HG02943 (cell line): ENCODE results near the gene GRIP2.
"Not testable (repeated sequence)": the region's sequence is repeated elsewhere in the genome, so short reads cannot be mapped to it uniquely, and the experiment has no call there.

Source experiments
- ATAC-seq: cut with Tn5 transposase; IDR thresholded peaks from one replicate; pipeline ENCODE4 v1.9.1; 2021; ENCODE audit warnings: mild to moderate bottlenecking, low read depth, moderate library complexity; ENCODE audit not compliant: unreplicated experiment

The GRIP2 gene

GRCh38 chr3:14522768-14523167 lies 17.4 kb downstream of the GRIP2 start:
- no peak for ATAC-seq

DNA sequence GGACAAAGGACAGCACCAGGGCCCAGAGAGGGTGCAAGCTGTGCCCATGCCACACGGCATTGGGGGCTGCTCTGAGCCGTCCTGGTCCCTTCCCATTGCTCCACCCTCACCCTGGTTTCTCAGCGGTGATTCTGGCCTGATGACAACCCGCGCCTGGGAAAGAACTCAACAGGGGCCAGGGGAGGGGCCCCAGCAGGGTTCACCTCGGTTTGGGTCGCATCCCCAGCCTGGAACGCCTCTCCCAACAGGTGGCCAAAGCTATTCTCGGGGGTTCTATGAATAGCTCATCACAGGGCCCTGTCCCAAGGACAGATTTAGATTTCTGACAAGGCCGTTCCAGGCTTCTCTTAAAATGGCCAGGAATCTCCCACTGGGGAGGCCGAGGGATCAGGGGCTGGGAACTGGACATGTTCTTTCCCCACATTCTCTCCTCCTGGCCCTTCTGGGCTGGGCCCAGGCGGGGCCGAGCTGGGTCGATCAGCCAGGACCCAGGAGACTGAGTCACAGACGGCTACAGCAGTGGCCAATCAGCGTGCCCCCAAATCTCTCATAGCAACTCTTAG lies 17.9 kb downstream of the GRIP2 start:
- ATAC-seq, result no peak

GRCh38 chr3:14521611-14522010 lies 18.5 kb downstream of the GRIP2 start:
- ATAC-seq, result no peak

DNA sequence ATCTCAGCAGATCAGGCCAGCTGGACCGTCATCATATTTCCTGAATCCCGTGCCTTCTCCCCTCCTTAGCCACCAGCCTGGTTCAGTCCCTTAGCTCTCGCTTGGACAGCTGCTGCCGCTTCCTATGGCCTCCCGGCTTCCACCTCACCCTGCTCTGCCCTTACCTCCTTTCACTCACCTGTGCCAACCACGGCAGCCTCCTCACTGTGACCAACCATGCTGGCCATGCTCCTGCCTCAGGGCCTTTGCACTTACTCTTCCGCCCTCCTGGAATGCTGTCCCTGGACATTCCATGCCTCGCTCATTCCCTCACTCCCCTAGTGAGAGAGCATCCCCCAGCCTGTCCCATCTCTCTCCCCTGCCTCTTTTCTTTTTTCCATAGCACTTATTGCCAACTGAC lies 19.2 kb downstream of the GRIP2 start:
- no peak for ATAC-seq

- ATAC-seq, result no peak
These were observed 20.0 kb downstream of the GRIP2 start for GRCh38 chr3:14520149-14520548.

- no peak for ATAC-seq
These were observed 20.7 kb downstream of the GRIP2 start for GRCh38 chr3:14519406-14519805.

GRCh38 chr3:14518893-14519292 lies 21.2 kb downstream of the GRIP2 start:
- no peak for ATAC-seq

DNA sequence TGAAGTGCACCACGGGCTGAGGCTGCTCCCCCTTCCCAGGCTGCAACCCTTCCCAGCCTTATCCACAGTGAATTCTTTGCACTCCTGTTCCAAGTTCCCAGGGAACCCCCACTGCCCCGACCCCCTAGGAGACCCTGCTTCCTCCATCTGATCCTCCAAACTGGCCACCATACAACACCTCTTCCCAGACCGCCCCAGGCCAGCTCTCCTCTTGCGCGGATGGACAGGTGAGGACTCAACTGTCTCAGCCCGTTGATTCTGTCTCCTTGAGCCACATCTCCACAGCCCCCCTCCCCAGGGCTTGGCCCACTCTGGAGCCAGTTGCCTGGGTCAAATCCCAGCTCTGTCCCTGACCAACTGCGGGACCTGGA lies 21.7 kb downstream of the GRIP2 start:
- no peak for ATAC-seq

GRCh38 chr3:14517601-14518431 lies 22.3 kb downstream of the GRIP2 start:
- no peak for ATAC-seq

- no peak for ATAC-seq
These were observed 23.3 kb downstream of the GRIP2 start for GRCh38 chr3:14516738-14517345.

GRCh38 chr3:14515526-14515925 lies 24.6 kb downstream of the GRIP2 start:
- not testable (repeated sequence) for ATAC-seq

DNA sequence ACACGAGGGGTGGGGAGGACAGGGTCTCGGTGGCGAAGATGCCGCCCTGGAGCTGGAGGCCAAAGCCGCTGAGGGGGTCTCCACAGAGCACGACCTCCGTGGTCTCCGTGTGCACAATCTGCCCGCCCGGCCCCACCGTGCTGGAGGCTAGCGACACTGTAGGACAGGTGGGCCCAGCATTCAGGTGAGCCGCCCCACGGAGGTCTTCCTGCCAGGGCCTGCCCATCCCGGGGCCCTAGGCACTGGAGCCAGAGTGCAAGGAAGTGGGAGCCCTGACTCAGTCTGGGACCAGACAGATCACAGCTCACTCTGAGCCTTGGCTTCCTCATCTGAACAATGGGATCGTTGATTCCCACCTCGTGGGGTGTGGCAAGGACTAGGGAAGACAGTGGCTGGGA lies 25.8 kb downstream of the GRIP2 start:
- no peak for ATAC-seq

DNA sequence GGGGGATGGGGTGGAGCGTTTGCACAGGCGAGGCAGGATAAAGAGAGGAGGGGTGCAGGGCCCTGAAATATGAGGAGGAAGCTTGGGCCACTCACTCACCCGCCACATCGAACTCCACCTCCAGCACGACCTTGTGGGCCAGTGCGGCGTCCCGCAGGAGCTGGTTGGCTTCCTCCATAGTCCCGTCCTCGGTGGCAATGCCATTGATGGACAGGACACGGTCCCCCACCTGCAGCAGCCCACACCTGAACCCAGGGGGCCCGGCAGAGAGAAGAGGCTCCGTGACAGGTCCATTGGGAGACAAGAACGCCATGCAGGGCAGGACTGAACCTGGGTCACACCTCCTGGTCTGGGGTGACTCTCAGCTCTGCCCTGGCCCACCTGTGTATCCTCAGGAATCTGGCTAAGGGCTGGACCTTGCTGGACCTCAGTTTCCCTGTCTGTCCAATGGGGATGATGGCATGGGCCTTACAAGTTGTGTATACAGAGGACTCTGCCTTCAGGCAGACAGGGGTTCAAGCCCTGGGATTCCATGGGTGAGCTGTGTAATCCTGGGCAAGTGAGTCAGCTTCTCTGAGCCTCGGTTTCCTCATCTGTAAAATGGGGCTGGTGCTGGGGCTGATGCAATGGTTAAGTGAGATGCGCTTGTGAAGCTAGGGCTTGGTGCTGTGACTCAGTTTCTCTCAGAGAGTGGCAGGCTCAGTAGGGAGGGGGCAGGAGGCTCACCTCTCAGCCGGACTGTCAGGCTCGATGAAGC lies 26.4 kb downstream of the GRIP2 start:
- no peak for ATAC-seq

DNA sequence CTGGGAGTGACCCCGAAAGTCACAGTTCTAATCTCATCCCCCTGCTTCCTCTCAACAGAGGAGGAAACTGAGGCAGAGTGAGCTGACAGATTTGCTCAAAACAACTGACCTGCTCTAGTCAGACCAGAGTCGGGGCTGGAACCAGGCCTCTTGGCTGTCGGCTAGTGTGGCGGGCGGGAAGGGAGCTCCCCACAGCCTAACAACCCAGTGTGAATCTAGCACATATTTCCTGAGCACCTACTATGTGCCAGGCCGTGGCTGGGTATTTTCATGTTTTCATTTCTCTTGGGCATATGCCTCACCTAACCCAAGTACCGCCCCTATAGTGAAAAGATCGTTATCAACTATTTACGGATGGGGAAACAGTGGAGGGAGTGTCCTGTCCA lies 27.2 kb downstream of the GRIP2 start:
- no peak for ATAC-seq

DNA sequence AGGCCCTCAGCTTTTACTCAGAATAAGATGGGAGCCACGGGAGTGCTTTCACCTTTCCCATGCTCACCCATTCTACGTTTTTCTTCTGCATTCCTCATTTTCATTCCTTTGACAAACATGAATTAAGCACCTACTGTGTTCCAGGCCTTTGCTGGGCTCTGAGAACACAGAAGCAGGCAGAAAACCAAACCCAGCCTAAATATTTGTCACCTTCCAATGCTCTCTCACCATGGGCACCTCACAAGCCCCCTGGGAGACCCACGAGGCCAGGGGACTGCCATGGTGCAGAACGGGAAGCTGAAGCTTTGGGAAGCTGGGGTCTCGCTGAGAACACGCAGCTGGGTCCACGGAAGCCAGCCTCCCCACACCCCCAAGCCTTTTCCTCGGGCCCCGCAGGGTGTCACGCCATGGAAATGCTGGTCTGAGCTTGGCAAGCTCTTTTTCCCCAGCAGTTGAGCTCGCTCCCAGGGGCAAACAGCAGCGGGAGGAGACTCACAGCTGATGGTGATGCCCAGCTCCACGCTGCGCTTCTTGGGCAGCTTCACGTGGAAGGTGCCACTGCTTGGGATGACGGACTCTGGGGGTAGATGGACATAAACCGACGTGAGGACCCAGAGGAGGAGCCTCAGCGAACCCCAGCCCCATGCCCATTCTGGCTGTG lies 27.7 kb downstream of the GRIP2 start:
- ATAC-seq, result no peak

- ATAC-seq, result no peak
These were observed 28.4 kb downstream of the GRIP2 start for GRCh38 chr3:14511623-14512280.

GRCh38 chr3:14510838-14511622 lies 29.1 kb downstream of the GRIP2 start:
- ATAC-seq, result no peak

DNA sequence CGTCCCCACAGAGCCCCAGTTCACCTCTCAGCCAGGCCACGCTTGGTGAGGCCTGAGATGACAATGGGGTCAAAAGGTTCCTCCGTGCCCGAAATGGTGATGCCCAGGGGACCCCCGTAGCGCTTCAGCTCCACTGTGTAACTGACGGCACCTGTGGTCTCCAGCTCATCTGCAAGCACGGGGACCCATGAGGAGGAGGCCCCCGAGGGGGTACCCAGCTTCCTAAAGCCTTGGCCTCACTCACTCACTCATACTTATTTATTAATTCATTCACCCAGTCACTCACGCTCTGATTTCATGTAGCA lies 30.4 kb downstream of the GRIP2 start:
- no peak for ATAC-seq

GRCh38 chr3:14508966-14509795 lies 31.0 kb downstream of the GRIP2 start:
- ATAC-seq, result no peak
